Esophagus (tissue), 2 donors: ENCODE data around the gene ITCH. TPM values are rescaled to one million over a fixed set of nuclear protein-coding genes. Genes with fewer than 3 reads are reported as not detected.
"Not testable (repeated sequence)": the region's sequence is repeated elsewhere in the genome, so short reads cannot be mapped to it uniquely, and the experiment has no call there.

Source experiments
- H3K27ac ChIP-seq, 2 donors: one replicate each; pipeline ENCODE4 v1.5.1; 2013; ENCODE audit warnings: low read depth in 2 of 2, mild to moderate bottlenecking in 2 of 2, inconsistent platforms in 1 of 2, low read length in 1 of 2, moderate library complexity in 1 of 2
- H3K27me3 ChIP-seq, 2 donors: one replicate each; pipeline ENCODE4 v1.6.1; 2013; ENCODE audit warnings: low read length in 2 of 2, control low read depth in 1 of 2, mild to moderate bottlenecking in 1 of 2; ENCODE audit not compliant: insufficient read depth in 2 of 2, control insufficient read depth in 1 of 2
- H3K36me3 ChIP-seq, 2 donors: one replicate each; pipeline ENCODE4 v1.6.1; 2013; ENCODE audit warnings: low read length in 1 of 2; ENCODE audit not compliant: control insufficient read depth in 2 of 2, insufficient read depth in 2 of 2
- H3K4me1 ChIP-seq, 2 donors: one replicate each; pipeline ENCODE4 v1.6.1; 2013; ENCODE audit warnings: low read length in 1 of 2; ENCODE audit not compliant: control insufficient read depth in 2 of 2, insufficient read depth in 2 of 2
- H3K4me3 ChIP-seq, 2 donors: one replicate each; pipeline ENCODE4 v1.5.1; 2013; ENCODE audit warnings: low read length in 2 of 2, mild to moderate bottlenecking in 2 of 2, low read depth in 1 of 2, moderate library complexity in 1 of 2
- H3K9me3 ChIP-seq, 2 donors: one replicate each; pipeline ENCODE4 v1.6.1; 2013; ENCODE audit warnings: mild to moderate bottlenecking in 2 of 2, low read depth in 1 of 2, low read length in 1 of 2, moderate library complexity in 1 of 2; ENCODE audit not compliant: control insufficient read depth in 2 of 2, insufficient read depth in 1 of 2
- WGBS, 2 donors: extraction: QIAGEN DNeasy Blood & Tissue Kit; methylation state at CpG; one replicate each; pipeline ENCODE4 v1.1.7; 2013; 5-methylcytosine and 5-hydroxymethylcytosine counted together
- polyA plus RNA-seq, 2 donors: library from polyadenylated mRNA; stranded (reverse); fragments of 200-250 nt; gene quantifications; one replicate each; pipeline ENCODE4 v1.2.3, GENCODE V29; 2013
- donor health status: healthy with polysubstance abuse.
- donor health status: Bipolar disorder and iron deficiency.

The ITCH gene
- polyA plus RNA-seq, 2 donors: 19.3 to 19.7 TPM

DNA sequence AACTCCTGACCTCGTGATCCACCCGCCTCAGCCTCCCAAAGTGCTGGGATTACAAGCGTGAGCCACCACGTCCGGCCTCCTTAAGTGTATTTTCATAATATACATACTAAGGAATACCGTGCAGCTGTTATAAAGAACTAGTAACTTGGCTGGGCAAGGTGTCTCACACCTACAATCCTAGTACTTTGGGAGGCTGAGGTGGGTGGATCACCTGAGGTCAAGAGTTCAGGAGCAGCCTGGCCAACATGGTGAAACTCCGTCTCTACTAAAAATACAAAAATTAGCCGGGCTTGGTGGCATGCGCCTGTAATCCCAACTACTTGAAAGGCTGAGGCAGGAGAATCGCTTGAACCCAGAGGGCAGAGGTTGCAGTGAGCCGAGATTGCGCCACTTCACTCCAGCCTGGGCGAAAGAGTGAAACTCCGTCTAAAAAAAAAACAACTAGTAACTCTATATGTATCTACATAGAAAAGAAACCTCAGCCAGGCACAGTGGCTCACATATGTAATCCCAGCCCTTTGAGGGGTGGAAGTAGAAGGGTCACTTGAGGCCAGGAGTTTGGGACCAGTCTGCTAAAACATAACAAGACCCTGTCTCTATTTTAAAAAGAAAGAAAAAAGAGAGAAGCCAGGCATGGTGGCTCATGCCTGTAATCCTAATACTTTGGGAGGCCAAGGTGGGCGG lies 32.1 kb upstream of the ITCH start:
- WGBS, 2 donors: 90 to 93% methylated on average over 15 of the region's 15 CpGs
- not testable (repeated sequence) for H3K27me3 ChIP-seq, H3K4me1 ChIP-seq, H3K27ac ChIP-seq, H3K9me3 ChIP-seq, H3K36me3 ChIP-seq, H3K4me3 ChIP-seq

DNA sequence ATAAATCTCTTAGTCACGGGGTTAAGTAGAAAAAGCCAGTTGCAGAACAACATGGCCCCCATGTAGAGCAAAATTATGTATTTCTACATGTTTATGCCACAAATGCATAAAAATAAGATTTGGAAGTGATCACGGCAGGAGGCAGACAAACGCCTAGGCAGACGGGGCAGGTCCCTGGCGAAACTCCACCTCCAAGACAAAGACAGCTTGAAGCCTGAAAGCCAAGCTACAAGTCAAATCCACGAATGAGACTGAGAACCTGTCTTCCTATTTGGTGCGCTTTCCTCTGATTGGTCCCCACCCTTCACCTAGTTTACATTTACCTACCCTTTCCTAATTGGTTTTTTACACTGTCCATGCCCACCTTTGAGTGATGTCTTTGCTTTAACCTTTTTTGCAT lies 31.2 kb upstream of the ITCH start:
- no peak overlapping the region for H3K4me3 ChIP-seq
- no peak overlapping the region for H3K27ac ChIP-seq
- no peaks in the 10 kb centered on the region for H3K36me3 ChIP-seq
- H3K9me3 ChIP-seq: no peaks in the 10 kb centered on the region
- no peaks in the 10 kb centered on the region for H3K27me3 ChIP-seq
- WGBS, 2 donors: 85 to 87% methylated on average over 7 of the region's 7 CpGs
- peaks cover 0 to 6% of the 10 kb centered on the region in 2 donors for H3K4me1 ChIP-seq

DNA sequence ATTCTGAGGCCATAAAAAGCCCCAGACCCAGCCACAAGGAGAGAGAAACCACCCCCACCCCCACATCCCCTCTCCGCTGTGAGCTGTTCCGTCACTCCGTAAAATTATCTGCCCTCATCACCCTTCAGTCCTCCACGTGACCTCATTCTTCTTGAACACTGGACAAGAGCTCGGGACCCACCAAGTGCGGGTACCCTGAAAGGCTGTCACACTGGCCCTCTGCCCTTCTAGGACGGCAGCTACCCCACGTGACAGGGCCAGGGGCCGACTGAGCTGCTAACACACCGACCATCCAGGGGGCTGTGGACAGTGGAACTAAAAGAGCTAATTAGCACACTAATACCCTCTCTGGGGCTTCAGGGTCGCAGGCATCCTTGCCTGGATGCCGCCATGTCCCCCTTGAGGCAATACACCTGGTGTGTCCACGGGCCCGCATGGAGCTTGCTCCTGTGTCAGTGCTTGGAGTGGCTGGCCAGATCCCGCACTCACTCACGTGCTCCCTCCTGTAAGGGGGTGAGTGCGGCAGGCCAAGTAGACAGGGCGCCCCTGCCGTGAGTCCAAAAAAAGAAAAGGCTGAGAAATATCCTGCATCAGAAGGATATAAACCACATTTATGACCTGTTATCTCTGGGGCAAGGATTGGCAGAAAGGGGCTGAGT lies 30.7 kb upstream of the ITCH start:
- H3K27ac ChIP-seq: no peak overlapping the region
- H3K4me1 ChIP-seq: peaks cover 0 to 6% of the 10 kb centered on the region in 2 donors
- WGBS, 2 donors: 88 to 89% methylated on average over 19 of the region's 19 CpGs
- H3K9me3 ChIP-seq: no peaks in the 10 kb centered on the region
- no peak overlapping the region for H3K4me3 ChIP-seq
- no peaks in the 10 kb centered on the region for H3K27me3 ChIP-seq
- H3K36me3 ChIP-seq: no peaks in the 10 kb centered on the region

DNA sequence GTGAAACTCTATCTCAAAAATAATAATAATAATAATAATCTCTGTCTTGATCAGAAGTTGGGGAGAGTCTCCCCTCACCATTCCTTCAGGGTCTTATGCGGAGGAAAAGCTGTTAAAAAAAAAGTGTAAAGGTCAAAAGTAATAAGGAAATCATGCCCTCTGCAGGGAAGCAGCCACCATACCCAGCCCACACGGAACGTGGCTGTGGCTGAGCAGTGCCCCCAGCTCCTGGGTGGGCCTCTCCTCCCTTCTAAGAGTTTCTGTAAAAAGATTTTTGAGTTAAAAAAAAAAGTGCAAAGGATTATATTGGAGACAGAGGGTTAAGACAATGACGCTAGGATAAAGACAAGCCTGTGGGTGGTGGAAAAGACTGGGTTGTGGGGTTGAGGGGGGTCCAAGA lies 29.3 kb upstream of the ITCH start:
- H3K36me3 ChIP-seq: no peaks in the 10 kb centered on the region
- 79 to 87% methylated on average over 4 of the region's 4 CpGs for WGBS, 2 donors
- no peaks in the 10 kb centered on the region for H3K27me3 ChIP-seq
- no peak overlapping the region for H3K4me3 ChIP-seq
- no peak overlapping the region for H3K27ac ChIP-seq
- H3K9me3 ChIP-seq: no peaks in the 10 kb centered on the region
- peaks cover 0 to 6% of the 10 kb centered on the region in 2 donors for H3K4me1 ChIP-seq

DNA sequence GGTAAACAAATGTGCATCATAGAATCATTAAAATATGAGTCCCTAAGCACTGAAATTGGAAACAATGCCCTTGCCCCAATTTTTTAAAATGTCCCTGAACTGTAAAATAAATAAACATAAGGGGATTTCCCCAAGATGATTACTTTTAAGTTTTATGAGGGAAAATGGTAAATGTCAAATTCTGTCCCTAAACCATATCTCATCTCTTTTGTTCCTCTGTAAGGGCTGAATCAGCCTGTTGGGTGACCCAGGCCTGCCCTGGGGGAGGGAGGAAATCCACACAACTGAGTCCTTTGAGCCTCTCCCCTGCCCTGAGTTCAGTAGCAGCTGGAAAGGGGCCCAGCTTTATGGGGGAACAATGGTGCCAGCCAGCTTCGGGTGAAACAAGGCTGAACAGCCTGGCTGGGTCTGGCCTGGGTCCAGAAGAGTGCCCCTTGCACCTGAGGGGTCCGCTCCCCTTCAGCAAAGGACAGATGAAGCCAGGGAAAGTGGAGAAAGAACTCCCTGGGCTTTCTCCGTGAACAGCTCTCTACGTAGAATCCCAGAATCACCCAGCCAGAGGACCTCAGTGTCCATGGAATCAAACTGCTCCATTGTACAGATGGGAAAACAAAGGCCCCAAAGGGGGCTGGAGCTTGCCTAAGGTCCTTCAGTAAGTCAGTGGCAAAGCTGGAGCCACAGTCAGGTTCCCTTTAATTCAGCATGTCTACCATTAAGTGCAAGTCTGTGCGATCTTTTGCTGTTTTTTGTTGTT lies 28.2 kb upstream of the ITCH start:
- H3K4me3 ChIP-seq: no peak overlapping the region
- H3K9me3 ChIP-seq: no peaks in the 10 kb centered on the region
- H3K36me3 ChIP-seq: no peaks in the 10 kb centered on the region
- peaks cover 0 to 6% of the 10 kb centered on the region in 2 donors for H3K4me1 ChIP-seq
- no peaks in the 10 kb centered on the region for H3K27me3 ChIP-seq
- WGBS, 2 donors: 71 to 72% methylated on average over 5 of the region's 5 CpGs
- H3K27ac ChIP-seq: peak overlapping the region; percentile 51 to 91

DNA sequence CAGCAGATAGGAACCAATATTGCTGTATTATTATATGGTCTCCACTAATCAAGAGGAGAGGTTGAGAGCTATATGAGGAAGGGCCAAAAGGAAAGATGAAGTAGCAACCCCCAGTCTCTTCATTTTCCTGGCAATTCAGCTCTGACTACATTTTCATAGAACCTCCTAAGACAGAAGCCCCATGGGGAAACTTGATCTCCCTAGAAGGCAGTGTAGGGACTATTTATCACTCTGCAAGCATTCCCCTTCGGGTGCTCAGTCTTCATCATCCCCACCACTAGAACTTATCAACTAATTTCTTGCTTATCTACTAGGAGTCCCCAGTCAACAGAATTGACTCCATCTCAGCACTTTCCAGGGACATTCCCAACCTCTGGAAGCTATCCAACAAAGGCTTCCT lies 25.5 kb upstream of the ITCH start:
- 43 to 55% methylated on average over 1 of the region's 1 CpG for WGBS, 2 donors

DNA sequence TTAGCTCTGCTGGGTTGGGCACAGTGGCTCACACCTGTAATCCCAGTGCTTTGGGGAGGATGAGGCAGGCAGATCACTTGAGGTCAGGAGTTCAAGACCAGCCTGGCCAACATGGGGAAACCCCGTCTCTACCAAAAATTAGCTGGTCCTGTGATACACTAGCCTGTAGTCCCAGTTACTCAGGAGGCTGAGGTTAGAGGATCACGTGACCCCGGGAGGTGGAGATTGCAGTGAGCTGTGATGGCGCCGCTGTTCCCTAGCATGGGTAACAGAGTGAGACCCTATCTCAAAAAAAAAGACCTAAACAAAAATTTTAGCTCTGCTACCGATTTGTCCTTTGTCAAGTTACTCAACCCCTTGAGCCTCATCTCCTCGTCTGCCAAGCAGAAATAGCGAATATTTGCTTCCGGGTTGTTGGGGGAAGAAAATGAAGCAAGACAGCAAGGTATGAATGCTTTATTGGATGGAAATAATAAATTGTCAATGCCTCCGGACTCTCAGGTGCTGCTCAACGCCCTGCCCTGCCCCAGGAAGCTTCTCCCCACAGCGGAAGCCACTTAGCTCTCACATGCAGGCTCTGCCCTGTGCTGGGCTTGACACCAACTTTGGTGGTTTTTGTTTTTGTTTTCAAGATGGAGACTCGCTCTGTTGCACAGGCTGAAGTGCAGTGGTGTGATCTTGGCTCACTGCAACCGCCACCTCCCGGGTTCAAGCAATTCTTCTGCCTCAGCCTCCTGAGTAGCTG lies 24.9 kb upstream of the ITCH start:
- Histone ChIP-seq H3K27ac (no peak overlapping the region), H3K9me3 (no peaks in the 10 kb centered on the region), H3K4me3 (no peak overlapping the region), H3K36me3 (no peaks in the 10 kb centered on the region), H3K27me3 (no peaks in the 10 kb centered on the region), H3K4me1 (peaks cover 0 to 6% of the 10 kb centered on the region in 2 donors)
- 85 to 88% methylated on average over 15 of the region's 15 CpGs for WGBS, 2 donors

More for the DNA sequence above, 25.5 kb upstream of the ITCH start:
- H3K4me1 ChIP-seq: peaks cover 0 to 6% of the 10 kb centered on the region in 2 donors
- no peaks in the 10 kb centered on the region for H3K27me3 ChIP-seq
- no peaks in the 10 kb centered on the region for H3K36me3 ChIP-seq
- no peak overlapping the region for H3K27ac ChIP-seq
- no peak overlapping the region for H3K4me3 ChIP-seq
- H3K9me3 ChIP-seq: no peaks in the 10 kb centered on the region

DNA sequence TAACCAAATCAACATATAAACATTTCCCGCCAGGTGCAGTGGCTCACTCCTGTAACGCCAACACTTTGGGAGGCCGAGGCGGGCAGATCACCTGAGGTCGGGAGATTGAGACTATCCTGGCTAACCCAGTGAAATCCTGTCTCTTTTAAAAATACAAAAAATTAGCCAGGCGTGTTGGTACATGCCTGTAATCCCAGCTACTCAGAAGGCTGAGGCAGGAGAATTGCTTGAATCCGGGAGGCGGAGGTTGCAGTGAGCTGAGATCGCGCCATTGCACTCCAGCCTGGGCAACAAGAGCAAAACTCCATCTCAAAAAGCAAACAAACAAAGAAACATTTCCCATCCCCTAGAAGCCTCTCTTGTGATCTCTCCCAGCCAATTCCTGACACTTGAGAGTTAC lies 22.3 kb upstream of the ITCH start:
- not testable (repeated sequence) for H3K4me3 ChIP-seq, H3K27ac ChIP-seq, H3K27me3 ChIP-seq, H3K36me3 ChIP-seq, H3K9me3 ChIP-seq, H3K4me1 ChIP-seq
- WGBS, 2 donors: 59 to 69% methylated on average over 10 of the region's 10 CpGs

DNA sequence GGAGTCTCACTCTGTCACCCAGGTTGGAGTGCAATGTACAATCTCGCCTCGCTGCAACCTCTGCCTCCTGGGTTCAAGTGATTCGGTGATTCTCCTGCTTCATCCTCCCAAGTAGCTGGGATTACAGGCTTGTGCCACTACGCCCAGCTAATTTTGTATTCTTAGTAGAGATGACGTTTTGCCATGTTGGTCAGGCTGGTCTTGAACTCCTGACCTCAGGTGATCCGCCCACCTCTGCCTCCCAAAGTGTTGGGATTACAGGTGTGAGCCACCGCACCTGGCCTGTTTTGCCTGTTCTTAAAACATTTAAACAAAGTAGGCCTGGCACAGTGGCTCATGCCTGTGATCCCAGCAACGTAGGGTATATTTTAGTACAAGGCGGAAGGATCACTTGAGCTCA lies 21.9 kb upstream of the ITCH start:
- 87 to 94% methylated on average over 9 of the region's 9 CpGs for WGBS, 2 donors
- H3K9me3 ChIP-seq, H3K4me1 ChIP-seq, H3K36me3 ChIP-seq, H3K4me3 ChIP-seq, H3K27me3 ChIP-seq, H3K27ac ChIP-seq: not testable (repeated sequence)
